HG03025 (cell line): Measurements from ENCODE around the gene DTNA.

Experiments used
- ATAC-seq: cut with Tn5 transposase; IDR thresholded peaks from one replicate; pipeline ENCODE4 v1.9.1; 2021; ENCODE audit warnings: mild to moderate bottlenecking, moderate library complexity; ENCODE audit not compliant: unreplicated experiment, low FRiP score

The DTNA gene

DNA sequence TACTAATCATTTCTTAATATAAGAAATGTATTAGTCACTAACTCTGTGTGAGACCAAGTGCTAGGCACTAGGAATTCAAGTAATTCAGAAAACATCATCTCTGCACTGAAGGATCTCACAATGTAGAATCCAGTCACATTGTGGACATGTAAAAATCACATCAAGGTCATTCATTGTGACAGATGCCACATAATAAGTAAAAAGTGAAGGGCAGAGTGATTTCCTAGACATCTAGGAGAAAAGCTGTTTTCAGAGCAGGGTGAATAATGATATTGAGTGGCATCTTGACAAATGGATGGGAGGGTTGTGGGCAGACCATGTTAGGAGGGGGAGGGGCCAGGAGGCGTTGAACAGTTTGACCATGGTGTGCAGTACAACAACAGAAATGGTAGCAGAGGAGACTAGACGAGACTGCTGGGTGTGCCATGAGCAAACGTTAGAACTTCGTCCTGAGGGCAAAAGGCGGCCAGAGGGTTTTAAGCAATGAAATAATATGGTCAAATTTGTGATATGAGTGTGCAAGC lies 93.8 kb downstream of the DTNA start:
- ATAC-seq = no peak

DNA sequence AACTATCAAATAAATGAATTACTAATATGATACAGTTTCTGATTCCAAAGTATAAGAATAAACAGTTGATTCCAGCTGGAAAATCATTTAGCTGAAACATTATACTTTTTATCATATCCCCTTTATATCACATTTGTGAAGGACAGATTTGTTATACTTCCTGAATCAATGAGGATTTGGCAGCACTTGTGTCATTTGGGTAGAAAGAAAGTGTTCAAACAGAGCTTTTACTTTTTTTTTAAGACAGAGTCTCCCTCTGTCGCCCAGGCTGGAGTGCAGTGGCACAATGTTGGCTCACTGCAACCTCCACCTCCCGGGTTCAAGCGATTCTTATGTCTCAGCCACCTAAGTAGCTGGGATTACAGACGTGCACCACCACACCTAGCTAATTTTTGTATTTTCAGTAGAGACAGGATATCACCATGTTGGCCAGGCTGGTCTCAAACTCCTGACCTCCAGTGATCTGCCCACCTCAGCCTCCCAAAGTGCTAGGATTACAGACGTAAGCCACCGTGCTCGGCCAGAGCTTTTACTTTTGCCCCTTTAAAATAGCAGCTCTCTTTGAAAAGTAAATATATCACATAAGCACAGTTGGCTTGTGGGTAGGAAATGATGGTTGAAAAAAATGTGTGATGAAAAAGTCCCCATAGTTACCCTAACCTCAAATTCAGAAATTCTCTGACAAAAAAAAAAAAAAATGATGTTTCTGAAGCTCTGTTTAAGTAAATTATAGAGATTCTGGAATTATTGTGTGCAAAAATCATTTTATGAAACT lies 95.2 kb downstream of the DTNA start:
- no peak for ATAC-seq

DNA sequence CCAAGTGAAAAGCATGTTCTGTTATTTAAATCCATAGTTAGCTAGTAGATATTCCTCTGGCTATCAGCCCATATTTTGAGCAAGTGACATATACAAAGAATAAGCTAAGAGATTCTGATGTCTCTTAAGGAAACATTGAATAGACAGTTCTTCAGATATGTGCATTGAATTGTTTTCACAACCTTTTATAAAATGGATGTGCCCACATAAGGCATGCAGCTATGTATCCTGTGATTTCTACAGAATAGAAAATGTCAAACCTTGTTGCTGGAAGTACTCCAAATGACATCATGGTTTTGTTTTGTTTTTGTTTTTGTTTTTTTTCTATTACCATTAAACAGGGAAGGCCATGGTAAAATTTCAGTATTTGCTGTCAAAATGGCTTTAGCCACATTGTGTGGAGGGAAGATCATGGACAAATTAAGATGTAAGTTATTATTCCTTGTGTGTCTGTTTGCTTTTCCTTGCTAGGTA lies 95.8 kb downstream of the DTNA start:
- no peak for ATAC-seq

DNA sequence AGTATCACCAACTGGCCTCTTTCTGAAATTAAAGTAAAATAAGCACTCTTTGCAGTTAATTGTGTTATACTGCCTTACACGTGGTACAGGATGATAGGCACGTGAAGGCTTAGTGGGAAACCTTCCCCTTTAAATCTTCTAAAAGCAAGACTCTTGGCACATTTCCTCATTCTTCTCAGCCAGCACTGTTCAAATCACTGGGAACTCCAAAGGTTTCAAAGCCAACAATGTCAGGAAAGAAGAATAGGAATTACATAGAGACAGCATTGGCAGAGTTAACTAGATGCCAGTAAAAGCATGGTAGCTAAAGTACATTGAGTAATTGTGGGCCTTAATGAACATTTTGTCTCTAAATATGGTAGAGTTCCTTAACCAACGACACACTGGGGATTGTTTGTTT lies 96.4 kb downstream of the DTNA start:
- no peak for ATAC-seq

DNA sequence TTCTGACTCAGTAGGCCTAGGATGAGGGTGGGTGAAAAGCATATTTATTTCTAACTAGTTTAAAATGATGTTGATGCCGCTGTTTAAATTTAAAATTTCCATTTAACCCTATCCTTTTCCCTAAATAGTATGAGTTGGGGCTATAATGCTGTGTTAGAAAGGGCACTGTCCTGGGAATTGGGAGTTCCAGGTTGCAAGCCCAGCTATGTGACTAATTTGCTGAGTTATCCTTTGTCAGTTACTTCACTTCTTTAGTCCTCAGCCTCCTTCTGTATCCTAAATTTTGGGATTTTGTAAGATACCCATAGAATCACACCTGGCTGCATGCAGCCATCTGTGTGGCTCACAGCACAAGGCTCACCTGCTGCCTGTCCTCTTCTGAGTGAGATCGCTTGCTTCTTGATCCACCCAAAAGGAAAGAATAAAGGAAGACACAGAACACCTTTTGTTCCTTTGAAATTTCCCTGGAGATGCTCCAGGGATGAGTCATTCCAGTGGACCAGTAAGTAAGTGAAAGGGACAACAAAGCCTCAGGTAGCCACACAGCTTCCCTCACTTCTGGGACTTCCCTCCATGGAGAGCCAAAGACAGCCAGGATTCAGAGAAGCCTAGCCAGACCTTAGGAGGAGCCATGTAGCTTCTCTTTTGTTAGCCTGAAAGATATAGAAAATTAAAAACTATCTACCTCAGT lies 97.2 kb downstream of the DTNA start:
- no peak for ATAC-seq

DNA sequence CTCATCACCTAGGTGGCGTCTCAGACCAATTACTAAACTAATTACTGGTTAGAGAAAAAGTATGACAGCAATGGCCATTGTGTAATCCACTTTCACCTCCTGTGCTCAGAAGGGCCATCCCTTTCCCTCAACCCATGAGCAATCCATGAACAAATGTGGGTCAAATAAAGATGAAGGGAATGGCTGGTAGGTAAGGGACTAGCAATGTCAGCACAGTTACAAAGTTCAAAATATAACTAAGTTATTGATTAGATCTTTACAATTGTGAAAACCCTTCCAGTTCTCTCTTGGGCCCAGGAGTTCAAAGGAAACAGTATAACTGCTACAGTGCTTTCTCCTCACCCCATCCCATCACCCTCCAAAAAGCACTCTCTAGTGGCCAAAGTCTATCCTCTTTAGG lies 98.3 kb downstream of the DTNA start:
- ATAC-seq = no peak

DNA sequence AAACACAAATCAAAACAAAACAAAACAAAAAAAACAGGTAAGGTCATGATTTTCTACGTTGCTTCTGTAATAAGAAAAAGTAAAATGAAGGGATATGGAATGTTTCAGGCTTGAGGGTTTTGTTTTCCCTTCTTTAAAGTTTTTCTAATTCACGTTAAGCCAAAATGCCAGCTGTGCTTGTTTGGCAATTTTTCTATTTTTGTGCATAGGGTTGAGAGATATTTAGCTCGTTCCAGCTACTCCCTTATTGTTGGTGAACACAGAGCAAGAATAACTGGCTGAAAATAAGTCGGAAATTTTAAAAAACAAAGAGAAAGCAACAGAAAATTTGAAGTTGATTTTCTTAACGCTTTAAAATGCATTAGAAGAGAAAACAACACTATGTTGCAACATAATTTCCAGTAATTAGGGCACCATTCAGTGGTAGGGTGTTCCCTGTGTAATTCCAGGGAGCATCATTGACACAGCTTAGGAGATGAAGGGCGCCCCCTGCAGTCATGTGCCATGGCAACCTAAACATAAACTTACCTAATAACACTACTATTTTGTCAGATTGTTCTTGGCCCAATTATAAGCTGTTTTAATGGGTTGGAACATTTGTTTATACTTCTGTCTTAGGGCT lies 99.5 kb downstream of the DTNA start:
- ATAC-seq = no peak

DNA sequence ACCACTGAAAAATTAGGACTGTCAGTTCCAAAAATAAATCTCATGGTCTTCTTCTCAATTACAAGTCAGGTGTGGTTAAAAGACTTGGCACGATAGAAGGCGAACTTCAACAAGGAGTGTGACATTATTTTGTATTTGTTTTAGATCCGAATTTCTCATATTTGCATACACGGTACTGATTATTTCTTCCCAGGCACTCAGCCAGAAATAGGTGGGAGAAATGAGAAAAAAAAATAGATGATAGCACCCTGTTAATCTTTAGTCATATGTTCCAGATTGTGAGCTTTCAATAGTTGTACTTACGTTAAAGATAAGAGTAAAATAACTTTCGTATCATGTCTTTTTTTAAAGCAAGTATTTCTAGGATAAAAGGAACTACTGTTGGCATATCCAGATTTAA lies 106.1 kb downstream of the DTNA start:
- ATAC-seq = no peak

DNA sequence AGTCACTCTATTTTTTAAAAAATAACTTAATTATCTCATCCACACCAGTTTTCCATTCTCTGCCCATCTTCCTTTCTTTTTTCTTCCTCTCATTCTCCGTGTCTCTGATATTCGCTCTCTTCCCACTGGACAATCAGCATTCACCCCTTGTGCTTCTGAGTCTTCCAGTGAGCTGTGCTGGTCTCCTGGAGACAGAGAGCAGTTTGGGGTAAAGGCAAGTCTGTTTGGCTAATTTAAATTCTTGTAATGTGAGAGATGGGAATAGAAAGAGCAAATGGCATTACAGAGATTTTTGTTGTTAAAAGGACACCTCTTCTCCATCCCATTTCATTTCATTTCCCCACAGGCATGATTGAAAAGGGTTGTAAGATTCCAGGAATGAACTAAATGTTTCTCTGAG lies 107.5 kb downstream of the DTNA start:
- no peak for ATAC-seq

DNA sequence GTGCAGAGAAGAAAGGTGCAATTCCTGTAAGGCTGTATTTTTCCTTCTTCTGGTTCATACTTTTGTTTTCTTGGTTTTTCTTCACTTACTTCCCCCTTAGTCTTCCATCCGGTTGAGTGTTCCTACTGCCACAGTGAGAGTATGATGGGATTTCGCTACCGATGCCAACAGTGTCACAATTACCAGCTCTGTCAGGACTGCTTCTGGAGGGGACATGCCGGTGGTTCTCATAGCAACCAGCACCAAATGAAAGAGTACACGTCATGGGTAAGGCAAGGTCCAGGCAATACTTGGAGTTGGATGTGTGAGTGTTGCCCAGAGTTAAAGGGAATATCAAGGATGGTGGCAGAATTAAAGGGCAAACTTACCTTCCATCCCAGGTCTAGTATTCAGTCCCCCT lies 108.0 kb downstream of the DTNA start:
- no peak for ATAC-seq

DNA sequence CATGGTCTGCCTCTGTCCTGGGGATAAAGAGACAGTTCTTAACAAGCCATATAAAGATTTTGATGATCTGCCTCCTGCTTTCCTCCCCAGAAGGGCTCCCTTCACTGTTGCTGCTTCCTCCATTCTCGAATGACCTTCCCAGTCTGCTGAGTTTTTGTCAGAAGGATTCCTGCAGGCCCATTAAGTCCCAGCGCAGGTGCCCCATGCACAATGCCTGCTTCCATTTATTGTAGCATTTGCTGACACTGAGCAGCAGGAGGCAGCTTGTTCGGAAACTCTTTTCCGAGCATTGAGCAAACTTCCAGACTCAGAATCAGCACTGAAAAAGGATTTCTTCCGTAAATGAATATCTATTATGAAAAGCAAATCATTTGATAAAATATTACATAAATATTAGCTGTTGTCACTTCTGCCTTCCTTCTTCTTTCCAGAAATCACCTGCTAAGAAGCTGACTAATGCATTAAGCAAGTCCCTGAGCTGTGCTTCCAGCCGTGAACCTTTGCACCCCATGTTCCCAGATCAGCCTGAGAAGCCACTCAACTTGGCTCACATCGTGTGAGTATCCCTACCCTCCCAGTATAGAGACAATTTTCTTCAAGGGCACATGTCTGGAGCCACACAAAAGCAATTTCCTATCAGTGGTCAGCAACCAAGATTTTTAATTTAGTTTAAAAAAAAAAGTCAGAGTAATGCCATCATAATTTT lies 110.4 kb downstream of the DTNA start:
- no peak for ATAC-seq

DNA sequence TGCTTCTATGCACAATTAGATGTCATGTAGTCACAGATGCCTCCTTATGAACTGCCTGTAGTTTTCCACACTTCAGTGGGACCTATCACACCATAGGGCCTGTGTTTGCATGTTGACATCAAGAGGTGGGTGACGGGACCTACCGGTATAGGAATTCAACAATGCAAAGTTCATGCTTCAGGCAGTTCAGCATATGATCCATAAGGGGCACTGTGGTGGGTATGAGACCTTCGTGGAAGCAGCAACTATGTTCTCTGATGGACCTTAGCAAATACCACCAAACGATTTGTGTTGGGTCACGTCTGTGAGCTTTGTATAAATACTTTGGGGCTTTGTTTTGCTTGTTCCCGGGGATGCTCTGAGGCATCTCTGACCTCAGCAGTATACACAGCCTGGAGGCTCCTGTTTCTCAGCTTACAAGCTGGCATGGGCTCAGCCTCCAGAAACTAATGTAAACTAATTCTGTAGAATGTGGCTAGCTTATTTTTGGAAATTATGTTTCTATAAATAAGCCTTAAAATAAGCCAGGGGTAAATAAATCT lies 111.6 kb downstream of the DTNA start:
- no peak for ATAC-seq

DNA sequence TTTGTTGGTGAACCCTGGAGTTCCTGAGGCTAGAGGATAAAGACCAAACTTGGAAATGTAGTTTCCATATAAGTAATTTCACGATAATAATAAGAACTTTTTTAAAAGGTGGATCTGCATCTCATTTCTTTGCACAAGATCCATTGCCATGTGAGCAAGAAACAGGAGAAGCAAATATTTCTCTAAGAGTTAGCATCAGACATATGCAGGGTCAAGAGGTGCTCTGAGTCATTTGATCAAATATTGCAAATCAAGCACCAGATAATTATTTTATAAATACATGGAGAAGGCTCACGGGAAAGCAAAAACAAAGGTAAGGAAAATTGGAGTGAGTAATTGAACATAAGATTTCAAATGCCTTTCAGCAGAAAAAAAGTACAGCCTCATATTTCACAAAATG lies 118.0 kb downstream of the DTNA start:
- no peak for ATAC-seq

DNA sequence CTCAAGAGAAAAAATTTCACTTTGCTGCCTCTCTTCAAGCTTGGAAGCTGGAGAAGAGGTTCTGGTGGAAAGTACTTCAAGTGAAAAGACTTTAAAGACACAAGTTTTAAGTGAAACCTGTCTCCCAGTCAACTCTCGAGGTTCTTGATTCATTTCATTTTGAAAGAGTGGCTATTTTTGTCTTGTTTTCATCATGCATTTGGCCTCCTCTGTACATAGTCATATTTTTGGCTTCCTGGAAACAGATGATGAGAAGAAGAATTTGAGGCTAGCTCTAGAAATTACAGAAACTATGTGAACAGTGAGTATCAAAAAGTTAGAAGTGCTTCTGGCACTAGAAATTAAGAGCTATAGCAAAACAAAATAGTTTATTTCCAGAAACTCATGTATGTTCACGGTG lies 124.8 kb downstream of the DTNA start:
- ATAC-seq = no peak

DNA sequence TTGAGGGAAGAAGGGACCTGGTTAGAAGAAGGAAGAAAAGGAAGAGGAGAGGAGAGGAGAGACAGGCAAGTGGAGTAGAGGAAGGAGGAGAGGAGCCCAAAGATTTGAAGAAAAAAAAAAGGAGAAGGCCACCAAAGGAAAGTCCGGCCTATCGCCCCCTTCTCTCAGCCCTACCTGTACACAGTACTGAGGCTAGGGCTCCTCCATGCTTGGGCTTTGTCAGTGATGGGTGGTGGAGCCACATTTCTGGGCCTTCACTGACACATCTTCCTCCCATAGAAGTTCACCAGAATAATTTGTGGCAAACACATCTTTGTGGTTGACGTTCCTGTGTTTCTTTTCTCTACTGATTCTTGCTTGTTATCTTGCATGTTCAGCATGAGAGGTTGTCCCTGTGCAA lies 125.4 kb downstream of the DTNA start:
- no peak for ATAC-seq

DNA sequence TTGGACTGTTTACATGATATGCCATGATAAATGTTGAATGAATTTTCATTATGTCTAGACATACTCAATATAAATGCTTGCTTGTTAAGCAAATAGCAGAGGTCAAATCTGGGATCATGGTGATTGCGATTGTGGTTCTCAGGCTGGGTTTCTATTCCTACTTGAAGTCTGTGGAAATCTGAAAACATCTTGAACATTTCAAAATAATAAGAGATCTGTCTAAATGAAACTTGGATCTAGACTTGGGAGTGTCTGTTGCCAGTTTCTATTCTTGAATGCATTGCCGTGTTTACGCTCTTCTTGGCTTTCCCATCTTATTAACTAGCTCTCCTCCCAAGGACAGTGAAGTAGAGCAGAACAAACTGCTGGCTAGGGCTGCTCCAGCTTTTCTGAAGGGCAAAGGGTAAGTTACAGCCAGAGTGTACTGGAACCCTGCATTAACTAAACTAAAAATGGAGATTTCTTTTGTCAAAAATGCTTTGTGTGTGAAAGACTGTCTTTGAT lies 127.7 kb downstream of the DTNA start:
- no peak for ATAC-seq

DNA sequence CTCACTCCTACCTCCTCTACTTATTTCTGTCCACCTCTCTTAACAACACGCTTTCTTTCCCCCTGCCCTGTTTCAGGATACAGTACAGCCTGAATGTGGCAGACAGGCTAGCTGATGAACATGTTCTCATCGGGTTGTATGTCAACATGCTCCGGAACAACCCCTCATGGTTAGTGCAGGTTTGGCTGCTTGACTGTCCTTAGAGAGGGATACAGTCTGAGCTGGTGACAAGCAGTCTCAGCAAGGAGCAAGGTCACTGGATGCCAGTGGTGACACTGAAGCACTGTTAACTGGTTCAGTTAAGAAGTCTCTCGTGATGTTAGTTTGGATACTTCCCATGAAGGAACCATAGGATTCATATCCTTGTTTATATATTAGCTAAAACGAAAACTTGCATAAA lies 128.6 kb downstream of the DTNA start:
- ATAC-seq = no peak

DNA sequence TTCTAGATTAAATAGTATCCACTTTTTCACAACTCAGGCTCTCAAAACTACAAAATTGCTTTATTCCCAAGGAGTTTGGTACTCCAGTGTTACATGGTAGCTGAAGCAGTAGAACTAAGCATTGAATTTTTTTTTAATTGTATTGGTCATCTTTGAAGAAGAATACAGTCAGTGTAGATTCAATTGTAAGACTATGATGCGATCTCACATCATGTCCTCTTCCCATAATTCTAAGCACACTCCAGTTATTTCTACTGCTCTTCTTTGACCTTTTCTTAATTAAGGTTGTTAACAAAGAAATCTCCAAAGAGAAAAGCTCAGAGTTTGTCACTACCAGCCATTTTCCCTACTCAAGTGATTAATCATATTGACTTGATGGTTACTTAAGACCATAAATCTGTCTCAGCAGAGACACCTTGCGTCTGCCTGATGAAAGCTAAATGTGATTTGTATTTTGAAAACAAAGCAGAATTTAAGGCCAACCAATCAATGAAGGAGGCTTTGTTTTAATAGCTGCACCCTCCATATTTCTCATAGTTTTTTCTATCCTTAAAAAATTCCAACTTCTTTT lies 130.2 kb downstream of the DTNA start:
- ATAC-seq = no peak

DNA sequence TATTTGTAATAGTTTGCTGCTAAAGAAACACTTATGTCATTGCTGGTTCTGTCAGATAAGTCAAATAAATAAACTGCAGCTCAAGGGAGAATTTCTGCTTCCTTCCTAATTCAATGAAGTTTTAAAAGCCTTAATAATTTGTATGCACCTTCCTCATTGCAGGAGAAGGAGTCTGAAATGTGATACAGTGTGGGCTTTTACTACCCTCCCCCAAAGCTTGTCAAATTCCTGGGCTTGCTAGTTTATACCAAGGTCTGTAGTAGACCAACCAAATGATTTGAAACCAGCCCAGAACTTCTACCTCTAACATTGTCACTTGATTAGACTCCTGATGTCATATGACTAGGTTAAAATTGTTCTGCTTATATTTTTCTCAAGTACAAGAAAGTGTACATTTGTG lies 131.8 kb downstream of the DTNA start:
- ATAC-seq = no peak

DNA sequence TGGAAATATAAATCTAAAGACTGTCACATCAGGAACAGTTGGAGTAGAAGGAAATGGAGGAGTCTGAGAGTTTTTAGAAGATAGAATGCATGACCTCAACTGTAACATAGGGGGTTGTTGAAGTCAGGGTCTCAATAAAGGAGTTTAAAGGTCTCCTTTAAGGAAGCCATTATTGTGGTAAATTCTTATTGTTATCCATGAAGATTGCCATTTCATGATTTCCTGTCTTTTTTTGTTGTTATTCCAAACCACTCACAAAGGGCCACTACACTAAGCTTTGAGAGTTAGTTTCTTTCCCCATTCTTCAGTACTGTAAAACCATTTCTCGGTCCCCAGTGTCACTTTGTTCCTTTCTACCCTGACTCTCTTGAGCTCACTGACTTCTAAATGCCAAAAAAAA lies 134.0 kb downstream of the DTNA start:
- ATAC-seq = no peak
